SK-MEL-5 (cell line): Measurements from ENCODE around the gene UST. TPM values are rescaled to one million over a fixed set of nuclear protein-coding genes. Genes with fewer than 3 reads are reported as not detected.
"Not testable (repeated sequence)": the region's sequence is repeated elsewhere in the genome, so short reads cannot be mapped to it uniquely, and the experiment has no call there.

Source experiments
- DNase-seq: peaks from one replicate; pipeline ENCODE4 v3.0.0-alpha.2; 2016; ENCODE audit warnings: low read depth, low spot score
- in situ Hi-C: cut with HindIII; loops from 2 replicates; pipeline ENCODE4 v1.10.0; 2016; ENCODE audit warnings: low sequenced_read_pairs, high pct_unique_total_duplicates, low pct_unique_long_range_greater_than_20kb
- total RNA-seq: library from RNA; depleted of rRNA; stranded (reverse); fragments of >200 nt; shearing (Covaris generic); gene quantifications from 2 replicates; pipeline ENCODE4 v1.2.3, GENCODE V29; 2014

The UST gene
- total RNA-seq, 1 experiment from 2014 or later = 15.0 TPM

- in situ Hi-C loops = no loop called here
- peak; percentile 74 for DNase-seq
These were observed 11.7 kb downstream of the UST start for GRCh38 chr6:148758492-148758891.

DNA sequence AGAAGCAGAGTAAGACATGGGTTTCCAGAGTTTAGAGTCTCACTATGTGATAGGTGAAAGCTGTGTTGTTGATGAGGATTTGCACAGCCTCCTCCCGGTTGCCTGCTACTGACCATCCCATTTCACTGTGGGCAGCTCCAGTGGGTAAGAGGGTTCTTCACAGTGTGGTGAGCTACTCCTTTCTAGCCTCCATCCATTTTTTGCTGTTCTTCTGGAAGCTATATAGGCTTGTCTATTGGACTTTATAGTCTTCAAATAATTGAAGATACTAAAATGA, 13.4 kb downstream of the UST start:
- in situ Hi-C loops = no loop called here
- DNase-seq = no peak

- peak; percentile 38 for DNase-seq
- in situ Hi-C loops = no loop called here
These were observed 14.0 kb downstream of the UST start for GRCh38 chr6:148760568-148761526.

- in situ Hi-C loops = no loop called here
- DNase-seq = no peak
These were observed 14.7 kb downstream of the UST start for GRCh38 chr6:148761527-148762011.

DNA sequence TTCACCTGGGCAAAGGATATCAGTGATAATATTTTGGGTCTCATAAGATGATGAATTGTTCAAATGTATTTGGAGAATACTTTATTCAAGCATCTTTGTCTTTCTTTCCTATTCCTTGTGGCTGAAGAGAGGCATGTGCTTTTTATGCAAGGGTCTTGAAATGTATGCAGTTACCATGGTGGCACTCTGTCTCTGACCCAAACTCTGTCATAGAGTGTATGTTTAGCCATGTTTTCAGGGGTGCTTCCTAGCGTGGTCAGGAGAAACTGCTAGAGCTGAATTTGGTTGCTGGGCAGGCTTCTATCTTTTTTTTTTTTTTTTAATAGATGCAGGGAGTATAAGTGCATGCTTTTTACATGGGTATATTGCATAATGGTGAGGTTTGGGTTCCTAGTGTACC, 15.4 kb downstream of the UST start:
- in situ Hi-C loops = no loop called here

GRCh38 chr6:148764259-148765020, 17.6 kb downstream of the UST start:
- in situ Hi-C loops, DNase-seq: not testable (repeated sequence)

More for the DNA sequence above, 15.4 kb downstream of the UST start:
- DNase-seq = no peak

DNA sequence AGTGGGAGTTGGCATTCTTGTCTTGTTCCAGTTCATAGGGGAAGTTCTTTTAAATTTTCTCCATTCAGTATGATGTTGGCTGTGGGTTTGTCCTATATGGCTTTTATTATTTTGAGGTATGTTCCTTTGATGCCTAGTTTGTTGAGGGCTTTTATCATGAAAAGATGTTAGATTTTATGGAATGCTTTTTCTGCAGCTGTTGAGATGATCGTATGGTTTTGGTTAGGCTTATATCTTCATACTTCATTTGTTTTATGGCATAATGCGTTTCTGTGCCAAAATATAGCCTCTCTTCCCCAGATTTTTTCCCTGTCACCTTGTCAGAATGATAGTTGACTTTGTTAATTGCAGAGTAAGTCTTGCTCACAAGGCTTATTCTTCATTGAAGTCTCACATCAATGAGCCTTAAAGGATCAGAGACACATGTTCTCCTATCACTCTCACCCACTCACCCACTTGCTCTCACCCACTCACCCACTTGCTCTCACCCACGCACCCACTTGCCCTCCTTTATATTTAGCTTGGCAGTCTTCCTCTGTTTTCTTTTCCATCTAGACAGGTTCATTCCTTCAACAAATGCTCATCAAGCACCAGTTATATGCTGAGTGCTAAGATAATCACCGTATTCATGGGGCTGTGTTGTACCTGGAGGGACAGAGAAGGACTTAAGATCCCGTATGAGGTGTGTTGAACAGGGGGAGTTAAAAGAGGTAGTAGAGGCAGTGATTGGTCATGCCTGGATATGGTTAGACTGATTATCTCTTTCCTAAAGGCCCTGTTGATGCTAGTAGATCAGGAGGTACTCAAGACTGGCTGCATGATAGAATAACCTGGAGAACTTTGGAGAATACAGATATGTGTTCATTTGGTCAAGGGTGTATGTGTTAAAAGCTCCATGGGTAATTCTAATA, 19.3 kb downstream of the UST start:
- no peak for DNase-seq
- in situ Hi-C loops = no loop called here

- no peak for DNase-seq
- in situ Hi-C loops = no loop called here
These were observed 21.9 kb downstream of the UST start for GRCh38 chr6:148768646-148769270.

GRCh38 chr6:148769304-148769968, 22.6 kb downstream of the UST start:
- DNase-seq = peak; percentile 51
- in situ Hi-C loops = no loop called here

DNA sequence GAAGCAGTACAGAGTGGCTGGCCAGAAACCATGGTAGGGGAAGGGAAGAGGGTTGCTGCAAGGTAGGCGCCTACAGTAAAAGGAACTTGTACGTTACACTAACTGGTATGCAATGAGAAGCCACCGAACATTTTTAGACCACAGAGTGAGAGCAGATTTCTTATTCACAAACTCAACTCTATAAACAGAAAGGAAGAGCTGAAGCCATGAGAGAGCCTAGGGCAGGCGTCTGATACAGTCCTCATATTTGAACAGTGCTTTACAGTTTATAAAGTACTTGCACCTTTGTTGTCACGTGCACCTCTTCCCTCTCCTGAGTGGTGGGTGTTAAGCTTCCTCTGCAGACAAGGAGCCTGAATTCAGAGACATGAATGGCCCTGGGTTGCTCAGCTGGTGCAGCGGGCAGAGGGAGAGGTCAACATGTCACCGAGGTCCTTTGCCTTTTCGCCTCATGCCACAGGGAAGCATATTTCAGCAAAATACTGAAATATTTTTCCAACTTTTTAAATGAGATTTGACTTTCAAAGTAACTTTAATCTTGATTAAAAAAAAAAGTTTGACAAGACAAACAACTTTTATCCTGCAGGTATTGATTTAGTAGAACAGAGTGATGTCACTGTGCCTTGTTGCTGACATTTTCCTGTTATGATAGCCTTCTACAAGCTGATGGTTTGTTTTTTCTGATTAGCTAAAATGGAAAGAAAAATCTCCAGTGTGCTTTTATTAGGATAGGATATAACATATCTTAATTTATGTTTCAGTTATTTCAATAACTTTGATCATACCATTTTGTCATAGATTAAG, 23.8 kb downstream of the UST start:
- in situ Hi-C loops = no loop called here
- DNase-seq = no peak

- in situ Hi-C loops = no loop called here
- no peak for DNase-seq
These were observed 24.4 kb downstream of the UST start for GRCh38 chr6:148771212-148771601.

DNA sequence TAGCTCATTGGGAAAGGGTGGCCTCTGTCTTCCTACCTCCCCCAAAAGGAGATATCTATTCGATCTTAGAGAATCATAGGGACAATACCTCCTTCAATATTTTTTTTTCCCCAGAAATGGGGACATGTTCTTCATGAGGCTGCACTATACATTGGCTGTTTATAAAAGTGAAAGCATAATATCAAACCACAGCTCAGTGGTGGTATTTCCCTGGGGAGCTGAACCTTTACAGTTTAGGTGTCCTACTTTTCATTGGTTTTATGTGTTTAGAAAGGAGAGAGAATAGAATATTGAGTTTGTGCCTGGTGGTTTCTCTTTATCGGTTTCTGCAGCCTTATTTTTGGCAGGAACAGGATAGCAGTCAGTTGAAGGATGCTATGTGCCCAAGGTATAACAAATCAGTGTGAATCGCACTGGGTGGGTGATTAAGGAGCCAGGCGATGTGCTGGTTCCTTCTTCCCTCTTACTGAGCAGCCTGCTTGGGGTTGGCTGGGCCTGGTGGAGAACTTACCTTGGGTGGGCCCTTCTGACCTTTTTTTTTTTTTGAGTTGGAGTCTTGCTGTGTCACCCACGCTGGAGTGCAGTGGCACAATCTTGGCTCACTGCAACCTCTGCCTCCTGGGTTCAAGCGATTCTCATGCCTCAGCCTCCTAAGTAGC, 25.2 kb downstream of the UST start:
- in situ Hi-C loops = no loop called here
- DNase-seq = no peak

DNA sequence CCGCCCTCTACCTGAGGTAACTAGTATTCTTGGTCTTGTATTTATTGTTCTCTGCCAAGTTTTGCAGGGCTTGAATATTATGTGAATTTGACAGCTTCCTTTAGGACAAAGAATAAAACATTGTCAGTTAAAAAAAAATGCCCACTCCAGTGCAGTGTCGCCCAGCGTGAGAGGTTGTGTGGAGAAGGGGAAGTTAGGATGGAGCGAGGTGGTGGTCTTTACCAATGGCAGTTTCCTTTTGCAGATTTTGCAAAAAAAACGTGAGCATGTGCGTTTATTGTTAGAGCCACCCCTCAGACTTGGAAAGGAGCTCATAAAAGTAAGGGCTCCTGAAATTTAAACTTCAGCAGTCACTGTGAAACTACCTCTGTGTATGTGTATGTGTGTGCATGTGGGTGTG, 28.3 kb downstream of the UST start:
- no peak for DNase-seq
- in situ Hi-C loops = no loop called here

- peak; percentile 53 for DNase-seq
- in situ Hi-C loops = no loop called here
These were observed 29.8 kb downstream of the UST start for GRCh38 chr6:148776321-148777308.

DNA sequence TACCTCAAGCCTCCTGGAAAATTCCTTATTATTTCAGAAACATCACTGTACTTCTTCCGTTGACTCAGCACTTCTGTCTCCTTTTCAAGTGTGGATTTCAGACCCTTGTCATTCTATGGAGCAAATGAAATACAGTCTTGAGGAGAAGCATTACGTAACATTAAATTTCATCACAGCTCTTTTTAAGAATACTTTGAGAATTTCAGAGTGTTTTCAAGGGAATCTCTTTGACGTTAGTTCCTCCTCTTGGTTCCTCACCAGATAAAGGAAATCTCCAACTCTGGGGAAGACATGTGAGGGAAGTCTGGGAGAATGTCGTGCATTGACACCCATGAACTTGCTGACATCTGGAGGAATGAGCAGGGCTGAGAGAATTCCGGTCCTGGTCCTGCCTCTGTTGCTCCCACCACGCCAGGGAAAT, 32.3 kb downstream of the UST start:
- DNase-seq = no peak

More for the DNA sequence above, 32.3 kb downstream of the UST start:
- in situ Hi-C loops = no loop called here
